ENCODE results near the gene TM9SF1.

Gene TM9SF1

DNA sequence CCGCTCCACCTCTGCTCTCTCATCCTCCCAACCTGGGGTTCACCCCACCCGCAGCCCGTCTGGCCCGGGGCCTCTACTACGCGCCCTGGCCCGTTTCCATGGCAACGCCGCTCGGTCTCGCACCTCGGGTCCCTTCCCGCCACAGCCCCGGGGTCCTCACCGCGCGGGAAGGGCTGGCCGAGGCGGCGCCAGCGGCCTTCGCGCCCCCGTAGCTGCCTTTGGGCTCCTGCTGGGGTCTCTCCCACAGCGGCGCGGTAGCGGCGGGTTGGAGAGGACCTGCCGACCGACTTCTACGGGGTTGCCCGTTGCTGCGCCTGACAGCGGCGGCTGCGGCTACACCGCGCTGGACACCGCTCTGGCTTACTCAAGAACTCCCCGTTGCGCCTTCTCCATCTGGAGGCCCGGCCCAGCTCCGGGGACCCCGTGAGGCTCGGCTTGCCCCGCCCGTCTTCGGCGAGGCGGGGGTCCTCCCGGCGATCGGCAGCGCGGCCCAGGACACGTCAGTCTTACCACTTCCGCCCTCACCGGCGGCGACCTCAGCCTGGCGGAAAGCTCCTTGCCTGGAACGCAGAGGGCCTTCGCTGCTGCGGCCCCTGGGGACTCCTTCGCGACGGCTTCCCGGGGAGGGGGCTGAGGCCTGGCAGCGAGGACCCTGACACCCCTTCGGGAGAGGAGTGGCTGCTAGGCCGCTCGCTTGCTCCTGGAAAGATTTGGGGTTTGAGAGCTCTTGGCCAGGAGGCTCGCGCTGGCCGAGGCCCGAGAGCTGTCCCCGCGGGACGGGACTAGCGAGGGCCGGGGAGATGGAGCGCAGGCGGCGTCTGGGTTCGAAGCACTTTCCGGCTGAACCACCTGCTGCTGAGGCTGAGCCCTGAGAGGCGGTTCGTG, at the start of gene TM9SF1:
TSS of gene TM9SF1 (minus strand) at position 256 of the 885 bp plus-strand sequence. CDS start 422 bp downstream, outside the sequence.
- DNase-seq (ENCODE audit: low read depth), result peak; percentile 60

GRCh38 chr14:24243336-24243836, 48.1 kb upstream of the TM9SF1 start:
- no peak for DNase-seq (ENCODE audit: low read depth)

GRCh38 chr14:24241829-24242443, 46.7 kb upstream of the TM9SF1 start:
- no peak for DNase-seq (ENCODE audit: low read depth)

GRCh38 chr14:24240110-24240918, 45.1 kb upstream of the TM9SF1 start:
- no peak for DNase-seq (ENCODE audit: low read depth)

- DNase-seq (ENCODE audit: low read depth), result no peak
These were observed 43.3 kb upstream of the TM9SF1 start for GRCh38 chr14:24238527-24239037.

GRCh38 chr14:24238123-24238522, 42.9 kb upstream of the TM9SF1 start:
- DNase-seq (ENCODE audit: low read depth), result no peak

DNA sequence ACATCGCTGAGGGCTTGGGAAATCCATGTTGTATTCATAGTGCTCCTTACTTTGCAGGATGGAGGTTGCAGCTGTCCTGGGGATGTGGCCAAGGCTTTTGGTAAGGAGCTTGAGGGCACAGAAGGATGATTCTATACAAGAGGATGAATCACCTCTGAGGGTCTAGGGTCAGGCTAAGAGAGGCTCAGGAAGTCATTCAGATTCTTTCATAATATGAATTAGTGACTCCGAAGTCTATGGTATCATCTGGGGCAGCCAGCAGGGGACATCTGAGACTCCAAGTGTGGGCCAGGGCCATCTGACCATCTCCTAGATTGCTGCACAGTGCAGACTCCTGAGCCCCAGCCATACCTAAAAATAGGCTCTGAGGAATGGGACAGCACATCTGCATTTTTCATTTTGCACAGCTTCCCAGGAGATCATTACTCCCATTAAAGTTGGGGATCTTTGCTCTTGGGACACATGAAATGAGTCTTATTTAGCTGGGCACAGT, 42.3 kb upstream of the TM9SF1 start:
- DNase-seq (ENCODE audit: low read depth), result no peak

DNA sequence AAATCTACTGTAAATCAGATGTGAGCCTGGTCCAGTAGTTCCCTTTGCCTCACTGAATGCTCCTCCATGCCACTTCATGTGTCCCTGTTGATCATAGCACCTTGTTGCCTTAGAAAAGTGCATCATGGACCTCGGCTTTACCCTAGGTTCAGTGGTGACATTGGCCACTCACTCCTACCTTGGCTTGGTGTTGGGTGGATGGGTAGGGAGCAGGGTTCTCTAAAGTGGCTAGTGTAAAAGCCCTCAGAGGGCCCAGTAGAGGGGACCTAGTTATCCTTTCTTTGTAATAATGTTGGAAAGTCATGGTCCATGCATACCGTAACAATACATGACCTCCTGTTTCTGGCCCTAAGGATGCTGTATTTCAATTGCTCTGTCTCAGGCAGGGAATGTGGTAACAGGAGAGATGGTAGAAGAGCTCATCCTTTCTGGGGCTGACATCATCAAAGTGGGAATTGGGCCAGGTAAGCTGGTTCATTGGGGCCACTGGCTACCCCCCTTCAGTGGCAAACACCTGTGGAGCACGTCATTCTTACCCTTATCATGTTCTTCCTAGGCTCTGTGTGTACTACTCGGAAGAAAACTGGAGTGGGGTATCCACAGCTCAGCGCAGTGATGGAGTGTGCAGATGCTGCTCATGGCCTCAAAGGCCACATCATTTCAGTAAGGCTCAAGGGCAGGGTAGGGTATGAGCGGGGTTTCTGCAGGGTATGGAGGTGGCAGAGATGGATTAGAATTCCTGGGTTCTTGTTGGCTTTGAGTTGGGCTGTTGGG, 41.6 kb upstream of the TM9SF1 start:
- DNase-seq (ENCODE audit: low read depth), result no peak

- DNase-seq (ENCODE audit: low read depth), result no peak
These were observed 40.8 kb upstream of the TM9SF1 start for GRCh38 chr14:24235804-24236688.

GRCh38 chr14:24234095-24235005, 39.1 kb upstream of the TM9SF1 start:
- DNase-seq (ENCODE audit: low read depth), result no peak

- no peak for DNase-seq (ENCODE audit: low read depth)
These were observed 38.3 kb upstream of the TM9SF1 start for GRCh38 chr14:24233538-24233866.

- no peak for DNase-seq (ENCODE audit: low read depth)
These were observed 37.6 kb upstream of the TM9SF1 start, which contains the start of gene GMPR2 for GRCh38 chr14:24232645-24233537. GMPR2 (plus strand) TSS chr14:24232929; CDS start chr14:24233254, 325 bp downstream.

- peak; percentile 61 for DNase-seq (ENCODE audit: low read depth)
These were observed 36.9 kb upstream of the TM9SF1 start, which contains the start of gene NEDD8 for GRCh38 chr14:24232121-24232644. NEDD8 (minus strand) TSS chr14:24232367; CDS start chr14:24232267, 100 bp downstream.

- DNase-seq (ENCODE audit: low read depth), result no peak
These were observed 36.3 kb upstream of the TM9SF1 start for GRCh38 chr14:24231263-24232120.

- DNase-seq (ENCODE audit: low read depth), result no peak
These were observed 33.7 kb upstream of the TM9SF1 start for GRCh38 chr14:24228902-24229301.

GRCh38 chr14:24226473-24226872, 31.2 kb upstream of the TM9SF1 start:
- no peak for DNase-seq (ENCODE audit: low read depth)

All from CMK (cell line).